Keratinocyte (primary cell): ENCODE results near the gene ZFYVE21.

Experiments
- CTCF ChIP-seq, 3 experiments: IDR thresholded peaks in 1 of 3; conservative IDR thresholded peaks in 1 of 3; optimal IDR thresholded peaks in 1 of 3; 2 replicates in 2 of 3; 3 replicates in 1 of 3; pipeline versions ENCODE3 to v1.5.1; 2011; ENCODE audit warnings: low read length in 3 of 3, mild to moderate bottlenecking in 3 of 3, moderate library complexity in 2 of 3, control low read depth in 1 of 3, inconsistent platforms in 1 of 3; ENCODE audit not compliant: insufficient read depth in 2 of 3; ENCODE audit errors: extremely low read depth in 1 of 3
- EZH2 ChIP-seq: IDR thresholded peaks from one replicate; pipeline ENCODE4 v1.6.1; 2012; ENCODE audit warnings: inconsistent platforms, mild to moderate bottlenecking, low read length, moderate library complexity

- TF ChIP-seq CTCF (optimal IDR thresholded peaks at IDR 0.05 in 1 of 3, IDR thresholded peaks at IDR 0.05 in 1 of 3, conservative IDR thresholded peaks at IDR 0.05 in 1 of 3; ENCODE audit: extremely low read depth in 1 of 3, insufficient read depth in 2 of 3, low read length in 3 of 3) (no peak), EZH2 (no peak)
Measured at GRCh38 chr14:103706551-103707328, 8.9 kb upstream of the ZFYVE21 start.
